Colonic mucosa (tissue), 4 donors: ENCODE results near the gene PALM2AKAP2. TPM values are rescaled to one million over a fixed set of nuclear protein-coding genes. Genes with fewer than 3 reads are reported as not detected.

ENCODE experiments used
- DNase-seq: peaks from one replicate; pipeline ENCODE4 v3.0.0-alpha.2; 2020
- H3K27ac ChIP-seq: fragments of 200-600 bp; one replicate; pipeline ENCODE4 v1.8.0; 2021
- H3K27me3 ChIP-seq: fragments of 200-600 bp; one replicate; pipeline ENCODE4 v1.8.0; 2021
- H3K36me3 ChIP-seq: fragments of 200-600 bp; one replicate; pipeline ENCODE4 v1.8.0; 2021
- H3K4me1 ChIP-seq: fragments of 200-600 bp; one replicate; pipeline ENCODE4 v1.8.0; 2021; ENCODE audit warnings: mild to moderate bottlenecking
- H3K4me3 ChIP-seq: fragments of 200-600 bp; one replicate; pipeline ENCODE4 v1.8.0; 2021
- H3K9ac ChIP-seq, 2 donors: one replicate each; pipeline ENCODE4 v1.7.0; 2013; ENCODE audit warnings: control low read depth in 2 of 2, low read depth in 2 of 2, low read length in 2 of 2
- H3K9me3 ChIP-seq: fragments of 200-600 bp; one replicate; pipeline ENCODE4 v1.8.0; 2021
- intact Hi-C: fragments of 100-400 bp; cut with DNase I; formaldehyde crosslinking; loops from one replicate; pipeline ENCODE4 v1.14.1; 2022
- total RNA-seq, 2 donors: library from RNA; stranded (reverse); fragmentation: NEBNext Ultra II Directional in 1 of 2; extraction: Animal tissue kit (Norgen Biotek cat#: 25700) in 1 of 2; gene quantifications; one replicate each; pipeline ENCODE4 v1.2.1, GENCODE V29; 2021
- TF ChIP-seq, protein P1 (sequence below): fragments of 200-600 bp; IDR thresholded peaks from one replicate; pipeline ENCODE4 v1.8.0; 2022; ENCODE audit warnings: antibody characterized with exemption, mild to moderate bottlenecking
- donor health status: healthy.
- donor health status: DM: no; HTN: no; CAD: no.
- donor health status: DM: no; HTN: no; CAD: no.

Gene PALM2AKAP2
- total RNA-seq, 2 donors from 2014 or later = 0.69 to 3.4 TPM

DNA sequence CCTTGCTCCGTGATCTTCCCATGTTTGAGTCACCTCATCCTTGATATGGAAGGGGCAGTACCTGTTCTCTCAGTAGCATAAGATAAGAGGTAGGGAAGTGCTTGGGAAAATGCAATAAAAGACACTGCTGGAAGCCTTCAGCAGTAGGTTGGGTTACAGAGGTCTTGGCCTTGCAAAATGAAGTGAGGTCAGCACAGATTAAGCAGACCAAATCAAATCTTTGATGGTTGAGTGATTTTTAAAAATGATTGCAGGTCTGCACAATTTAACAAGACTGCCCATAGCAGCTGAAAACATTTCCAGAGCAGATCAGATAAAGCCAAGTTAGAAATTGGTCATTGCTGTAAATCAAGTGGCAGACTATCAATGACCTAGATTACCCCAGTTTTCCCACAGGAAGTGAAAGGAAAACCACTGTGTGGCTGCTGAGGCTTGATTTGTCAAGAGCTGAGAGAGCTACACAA is 32.9 kb downstream of the PALM2AKAP2 start:
- intact Hi-C loops = no loop called here
- Histone ChIP-seq H3K4me1 (no peaks in the 10 kb centered on the region), H3K4me3 (no peak overlapping the region), H3K9me3 (no peaks in the 10 kb centered on the region), H3K27me3 (no peaks in the 10 kb centered on the region), H3K9ac (no peak overlapping the region), H3K36me3 (no peaks in the 10 kb centered on the region), H3K27ac (no peak overlapping the region)
- no peak for DNase-seq
- TF ChIP-seq, protein P1, sequence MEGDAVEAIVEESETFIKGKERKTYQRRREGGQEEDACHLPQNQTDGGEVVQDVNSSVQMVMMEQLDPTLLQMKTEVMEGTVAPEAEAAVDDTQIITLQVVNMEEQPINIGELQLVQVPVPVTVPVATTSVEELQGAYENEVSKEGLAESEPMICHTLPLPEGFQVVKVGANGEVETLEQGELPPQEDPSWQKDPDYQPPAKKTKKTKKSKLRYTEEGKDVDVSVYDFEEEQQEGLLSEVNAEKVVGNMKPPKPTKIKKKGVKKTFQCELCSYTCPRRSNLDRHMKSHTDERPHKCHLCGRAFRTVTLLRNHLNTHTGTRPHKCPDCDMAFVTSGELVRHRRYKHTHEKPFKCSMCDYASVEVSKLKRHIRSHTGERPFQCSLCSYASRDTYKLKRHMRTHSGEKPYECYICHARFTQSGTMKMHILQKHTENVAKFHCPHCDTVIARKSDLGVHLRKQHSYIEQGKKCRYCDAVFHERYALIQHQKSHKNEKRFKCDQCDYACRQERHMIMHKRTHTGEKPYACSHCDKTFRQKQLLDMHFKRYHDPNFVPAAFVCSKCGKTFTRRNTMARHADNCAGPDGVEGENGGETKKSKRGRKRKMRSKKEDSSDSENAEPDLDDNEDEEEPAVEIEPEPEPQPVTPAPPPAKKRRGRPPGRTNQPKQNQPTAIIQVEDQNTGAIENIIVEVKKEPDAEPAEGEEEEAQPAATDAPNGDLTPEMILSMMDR = no peak

DNA sequence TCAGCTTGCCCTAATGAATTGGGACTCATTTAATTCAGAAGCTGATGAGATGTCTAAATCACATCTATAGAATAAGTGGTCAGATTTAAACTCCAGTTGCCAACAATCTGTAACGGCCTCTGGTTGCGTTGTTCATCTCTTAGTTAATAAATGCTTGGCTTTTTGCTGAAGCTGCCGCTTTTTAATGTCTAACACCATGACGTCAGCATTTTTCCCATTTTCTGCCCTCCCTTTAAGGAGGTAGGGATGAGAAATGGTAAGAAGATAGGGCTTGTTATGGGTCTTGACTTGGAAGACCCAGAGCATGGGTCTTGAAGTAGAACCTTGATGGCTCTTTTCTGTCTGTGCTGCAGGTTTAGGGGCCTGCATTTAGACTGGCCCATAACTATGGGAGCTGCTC is 33.3 kb downstream of the PALM2AKAP2 start:
- no peak overlapping the region for H3K4me3 ChIP-seq
- no peak for DNase-seq
- intact Hi-C loops = no loop called here
- TF ChIP-seq, protein P1 = no peak
- H3K9me3 ChIP-seq = no peaks in the 10 kb centered on the region
- no peak overlapping the region for H3K9ac ChIP-seq
- H3K4me1 ChIP-seq = no peaks in the 10 kb centered on the region
- H3K36me3 ChIP-seq = no peaks in the 10 kb centered on the region
- no peak overlapping the region for H3K27ac ChIP-seq
- H3K27me3 ChIP-seq = no peaks in the 10 kb centered on the region

DNA sequence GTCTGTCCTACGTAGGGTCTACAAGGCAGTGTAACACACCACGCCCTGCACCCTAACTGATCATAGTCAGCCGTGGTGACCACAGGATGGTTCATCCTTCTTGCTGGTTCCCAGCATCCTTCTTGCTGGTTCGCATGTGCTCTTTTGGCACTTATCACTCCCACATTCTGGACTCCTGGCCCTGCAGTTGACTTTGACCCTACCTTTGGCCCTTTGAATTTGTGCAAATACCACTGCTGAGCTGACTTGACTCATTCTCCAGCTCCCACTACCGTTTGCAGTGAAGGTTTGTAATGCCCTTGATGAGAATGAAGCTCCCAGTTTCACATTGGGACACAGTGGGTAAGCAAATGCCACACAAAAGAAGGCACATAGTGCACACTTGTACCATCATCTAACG is 33.8 kb downstream of the PALM2AKAP2 start:
- Histone ChIP-seq H3K27me3 (no peaks in the 10 kb centered on the region), H3K4me1 (no peaks in the 10 kb centered on the region), H3K27ac (no peak overlapping the region), H3K4me3 (no peak overlapping the region), H3K9ac (no peak overlapping the region), H3K9me3 (no peaks in the 10 kb centered on the region), H3K36me3 (no peaks in the 10 kb centered on the region)
- intact Hi-C loops = no loop called here
- TF ChIP-seq, protein P1 = no peak
- no peak for DNase-seq

DNA sequence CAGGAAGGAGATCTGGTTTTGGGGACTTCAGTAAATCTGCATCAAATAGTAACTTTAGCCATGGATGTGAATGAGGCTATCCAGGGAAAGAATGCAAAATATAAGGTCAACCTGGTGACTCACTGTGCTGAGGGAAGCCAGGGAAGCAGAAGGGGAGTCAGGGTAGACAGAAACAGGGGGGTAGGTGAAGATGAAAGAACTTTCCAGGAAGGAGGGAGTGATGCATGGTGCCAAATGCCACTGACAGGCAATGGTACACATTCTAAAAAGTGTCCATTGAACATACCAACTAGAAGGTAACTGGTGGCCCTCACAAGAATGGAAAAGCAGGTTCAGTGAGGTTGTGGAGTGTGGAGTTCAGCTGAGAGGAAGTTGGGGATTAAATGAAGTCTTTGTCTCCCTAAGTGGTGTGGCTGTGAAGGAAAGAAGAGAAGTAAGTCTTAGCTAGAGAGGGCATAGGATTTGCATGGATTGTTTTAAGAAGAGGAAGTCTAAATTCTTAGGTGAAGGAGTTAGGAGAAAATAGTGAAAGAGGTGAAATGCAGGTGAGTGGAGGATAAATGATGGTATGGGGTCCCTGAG is 35.5 kb downstream of the PALM2AKAP2 start:
- H3K36me3 ChIP-seq = no peaks in the 10 kb centered on the region
- H3K4me3 ChIP-seq = no peak overlapping the region
- TF ChIP-seq, protein P1 = no peak
- no peak overlapping the region for H3K9ac ChIP-seq
- H3K27ac ChIP-seq = no peak overlapping the region
- intact Hi-C loops = no loop called here
- no peak for DNase-seq
- H3K4me1 ChIP-seq = no peaks in the 10 kb centered on the region
- no peaks in the 10 kb centered on the region for H3K27me3 ChIP-seq
- H3K9me3 ChIP-seq = no peaks in the 10 kb centered on the region

DNA sequence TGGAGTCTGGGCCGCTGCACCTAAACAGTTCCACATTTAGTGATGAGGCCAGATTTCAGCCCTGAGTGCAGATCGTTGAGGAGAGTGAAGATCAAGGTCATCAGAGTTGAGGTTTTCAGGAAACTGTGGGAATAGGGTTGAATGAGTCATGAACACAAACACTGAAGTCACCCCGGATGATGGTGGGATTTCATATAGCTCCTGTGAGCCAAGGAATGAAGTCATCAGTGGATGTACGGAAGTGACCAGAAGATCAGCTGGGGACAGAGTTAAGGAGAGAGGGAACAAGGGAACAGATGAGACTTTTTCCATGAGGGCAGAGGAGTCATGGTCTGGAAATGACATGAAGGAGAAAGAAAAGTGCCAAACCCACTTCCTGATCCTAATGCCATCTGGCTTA is 36.5 kb downstream of the PALM2AKAP2 start:
- intact Hi-C loops = no loop called here

More for the DNA sequence above, 36.5 kb downstream of the PALM2AKAP2 start:
- Histone ChIP-seq H3K4me1 (no peaks in the 10 kb centered on the region), H3K9me3 (no peaks in the 10 kb centered on the region), H3K36me3 (no peaks in the 10 kb centered on the region), H3K27ac (no peak overlapping the region), H3K27me3 (no peaks in the 10 kb centered on the region), H3K4me3 (no peak overlapping the region), H3K9ac (no peak overlapping the region)
- TF ChIP-seq, protein P1 = no peak
- DNase-seq = no peak
